HG03469 (cell line): ENCODE measurements around the gene CHST11.

Experiments used
- ATAC-seq: cut with Tn5 transposase; IDR thresholded peaks from one replicate; pipeline ENCODE4 v1.9.1; 2021; ENCODE audit warnings: mild to moderate bottlenecking, moderate library complexity, moderate number of reproducible peaks; ENCODE audit not compliant: unreplicated experiment

Gene CHST11

DNA sequence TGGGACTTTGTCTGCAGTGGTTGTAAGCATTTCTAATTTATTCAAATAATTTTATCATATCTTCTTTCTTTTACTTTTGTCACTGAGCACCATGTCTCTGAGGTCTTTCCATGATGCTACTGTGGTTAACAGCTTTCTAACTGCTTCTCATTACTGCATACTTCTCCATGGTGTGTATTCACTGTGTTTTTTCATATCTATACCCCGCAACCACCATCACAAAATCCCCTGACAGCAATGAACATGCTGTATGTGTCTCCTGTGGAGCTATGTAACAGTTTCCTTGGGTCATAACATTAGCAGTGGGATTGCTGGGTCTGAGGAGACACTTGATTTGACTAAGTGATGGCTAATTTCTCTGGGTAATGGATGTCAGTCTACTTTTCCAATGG lies 29.2 kb upstream of the CHST11 start:
- no peak for ATAC-seq

DNA sequence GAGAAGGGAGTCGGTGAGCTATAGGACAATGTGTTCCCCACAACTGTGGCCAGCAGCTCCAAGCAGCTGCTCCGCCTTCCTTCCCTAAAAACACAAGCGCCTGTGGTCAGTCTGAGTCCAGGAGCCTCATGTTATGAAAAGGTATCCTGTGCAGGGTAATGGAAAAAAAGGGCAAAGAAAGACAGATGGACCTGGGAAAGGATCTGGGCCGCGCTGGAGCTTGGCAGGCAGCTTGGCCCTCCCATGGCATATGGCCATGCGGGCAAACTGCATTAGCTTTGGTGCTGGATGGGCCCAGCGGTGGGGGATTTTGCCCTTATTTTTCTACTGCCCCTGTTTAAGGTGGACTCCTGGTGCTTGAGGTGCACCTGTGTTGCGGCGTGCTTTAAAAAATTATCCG lies 23.7 kb upstream of the CHST11 start:
- no peak for ATAC-seq

DNA sequence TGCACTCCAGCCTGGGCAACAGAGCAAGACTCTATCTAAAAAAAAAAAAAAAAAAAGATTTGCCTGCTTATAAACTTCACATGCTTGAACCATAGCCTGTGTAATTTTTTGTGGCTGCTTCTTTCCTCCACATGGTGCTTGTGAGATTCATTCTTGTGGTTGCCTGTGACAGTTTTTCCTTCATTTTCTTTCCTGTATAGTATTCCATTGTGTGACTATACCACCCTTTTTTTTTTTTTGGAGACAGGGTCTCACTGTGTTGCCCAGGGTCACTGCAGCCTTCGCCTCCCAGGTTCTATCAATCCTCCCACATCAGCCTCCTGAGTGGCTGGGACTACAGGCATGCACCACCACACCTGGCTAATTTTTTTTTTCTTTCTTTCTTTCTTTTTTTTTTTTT lies 22.6 kb upstream of the CHST11 start:
- no peak for ATAC-seq

DNA sequence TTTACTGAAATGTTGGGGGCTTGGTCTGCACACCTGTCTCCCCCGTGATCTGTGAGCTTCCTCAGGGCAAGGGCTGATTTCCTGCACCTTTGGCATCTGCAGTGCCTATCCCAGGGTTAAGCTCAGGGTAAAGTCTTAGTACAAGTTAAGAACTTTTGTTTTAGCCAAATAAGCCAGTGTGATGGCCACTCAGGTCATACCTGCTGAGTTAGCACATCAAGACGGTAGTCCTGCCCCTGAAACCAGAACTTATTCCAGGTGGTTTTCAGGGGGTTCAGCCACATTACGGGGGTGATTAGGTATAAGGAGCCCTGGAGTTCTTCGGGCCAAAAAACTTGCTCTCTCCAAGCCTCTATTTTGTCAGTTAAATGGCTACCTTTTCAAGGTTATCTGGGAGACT lies 21.6 kb upstream of the CHST11 start:
- ATAC-seq, result no peak

DNA sequence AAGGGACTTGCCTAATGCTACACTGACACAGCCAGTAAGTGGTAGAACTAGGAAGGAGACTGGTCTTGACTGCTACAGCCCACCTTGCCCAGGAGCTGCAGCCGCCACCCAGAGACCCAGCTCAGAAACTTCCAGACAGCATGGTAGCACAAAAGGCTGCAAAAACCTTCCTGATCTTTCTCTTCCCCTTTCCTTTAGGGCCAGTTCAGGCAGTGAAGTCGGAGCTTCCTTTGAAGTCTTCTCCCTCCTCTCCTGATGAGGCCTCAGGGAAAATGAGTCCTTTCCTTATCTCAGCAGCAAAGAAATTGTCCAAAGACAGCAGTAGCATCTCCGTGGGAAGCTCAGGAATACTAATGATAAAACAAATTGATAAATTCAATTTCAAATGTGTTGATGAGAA lies 21.0 kb upstream of the CHST11 start:
- no peak for ATAC-seq

DNA sequence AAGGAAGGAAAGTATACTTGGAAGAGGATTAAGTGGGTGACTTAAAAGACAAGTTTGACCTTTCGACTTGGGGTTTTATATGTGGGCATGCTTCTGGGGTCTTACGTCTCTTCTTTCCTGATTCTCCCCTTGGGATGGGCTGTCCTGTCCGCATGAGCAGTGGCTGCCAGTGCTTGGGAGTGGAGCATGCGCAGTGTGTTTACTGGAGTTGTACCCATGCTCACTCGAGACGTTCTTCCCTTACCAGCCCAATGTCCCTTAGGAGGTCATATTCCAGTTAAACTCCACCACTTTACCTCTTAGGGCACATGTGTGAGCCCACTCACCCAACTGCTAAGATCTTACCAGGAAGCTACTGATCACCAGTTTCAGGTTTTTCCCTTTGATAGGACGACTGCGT lies 20.0 kb upstream of the CHST11 start:
- no peak for ATAC-seq

DNA sequence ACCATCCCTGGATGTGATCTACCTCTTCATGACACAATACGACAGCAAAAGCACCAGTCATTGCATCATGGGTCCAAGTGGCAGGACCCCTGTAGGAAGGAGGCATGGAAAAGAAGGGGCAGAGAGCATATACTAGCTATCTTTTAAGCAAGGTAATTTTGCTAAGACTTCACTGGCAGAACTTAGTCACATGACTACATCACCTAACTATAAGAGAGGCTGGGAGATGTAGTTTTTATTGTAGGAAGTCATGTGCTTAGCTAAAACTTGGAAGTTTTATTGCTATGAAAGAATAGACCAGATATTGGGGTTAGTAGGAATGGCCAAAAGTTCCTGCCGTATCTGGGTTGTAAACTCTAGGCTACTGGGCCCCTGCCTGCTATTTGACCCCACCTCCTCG lies 18.6 kb upstream of the CHST11 start:
- ATAC-seq, result no peak

DNA sequence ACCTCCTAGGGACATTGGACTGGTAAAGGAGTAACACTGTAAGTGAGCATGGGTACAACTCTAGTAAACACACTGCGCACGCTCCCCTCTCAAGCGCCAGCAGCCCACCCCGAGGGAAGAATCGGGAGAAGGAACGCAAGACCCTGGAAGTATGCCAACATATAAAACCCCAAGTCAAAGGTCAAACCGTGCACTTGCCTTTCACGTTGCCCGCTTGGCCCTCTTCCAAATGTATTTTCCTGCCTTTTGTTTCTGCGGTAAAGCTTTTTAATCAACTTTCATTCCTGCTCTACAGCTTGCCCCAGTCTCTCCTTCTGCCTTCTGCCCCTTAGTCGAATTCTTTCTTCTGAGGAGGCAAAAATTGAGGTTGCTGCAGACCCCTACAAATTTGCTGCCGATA lies 17.6 kb upstream of the CHST11 start:
- ATAC-seq, result no peak

DNA sequence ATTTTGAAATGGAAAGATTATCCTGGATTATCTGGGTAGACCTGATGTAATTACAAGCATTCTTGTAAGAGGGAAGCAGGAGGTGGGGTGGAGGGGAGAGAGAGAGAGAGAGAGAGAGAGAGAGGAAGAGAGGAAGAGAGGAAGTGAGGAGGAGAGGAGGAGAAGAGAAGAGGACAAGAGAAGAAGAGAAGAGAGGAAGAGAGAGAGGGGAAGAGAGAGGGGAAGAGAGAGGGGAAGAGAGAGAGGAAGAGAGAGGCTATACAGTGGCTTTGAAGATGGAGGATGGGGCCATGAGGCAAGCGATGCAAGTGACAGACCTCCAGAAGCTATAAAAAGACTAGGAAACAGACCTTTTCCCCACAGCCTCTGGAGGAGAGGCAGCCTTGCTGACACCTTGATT lies 13.7 kb upstream of the CHST11 start:
- ATAC-seq, result no peak

DNA sequence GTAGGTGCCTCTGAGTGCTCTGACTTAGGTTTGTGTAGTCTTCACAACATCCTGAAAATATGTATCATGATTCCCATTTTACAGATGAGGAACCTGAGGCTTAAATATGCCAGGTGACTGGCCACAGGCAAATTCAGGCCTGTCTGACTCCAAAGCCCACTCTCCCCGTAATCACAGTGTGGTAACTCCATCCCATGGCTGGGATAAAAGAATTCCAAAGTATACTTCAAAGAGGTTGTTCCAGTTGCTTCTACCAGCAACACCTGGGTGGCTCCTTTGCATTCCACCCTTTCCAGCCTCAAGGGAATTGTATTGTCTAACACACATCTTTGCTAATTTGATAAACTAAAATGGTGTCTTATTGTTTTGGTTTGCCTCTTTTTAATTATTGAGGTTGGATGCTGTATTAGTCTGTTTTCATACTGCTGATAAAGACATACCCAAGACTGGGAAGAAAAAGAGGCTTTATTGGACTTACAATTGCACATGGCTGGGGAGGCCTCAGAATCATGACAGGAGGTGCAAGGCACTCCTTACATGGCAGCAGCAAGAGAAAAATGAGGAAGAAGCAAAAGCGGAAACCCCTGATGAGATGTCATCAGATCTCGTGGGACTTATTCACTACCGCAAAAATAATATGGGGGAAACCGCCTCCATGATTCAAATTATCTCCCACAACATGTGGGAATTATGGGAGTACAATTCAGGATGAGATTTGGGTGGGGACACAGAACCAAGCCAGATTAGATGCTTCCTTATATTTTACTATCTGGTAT lies 9.9 kb upstream of the CHST11 start:
- ATAC-seq, result no peak

DNA sequence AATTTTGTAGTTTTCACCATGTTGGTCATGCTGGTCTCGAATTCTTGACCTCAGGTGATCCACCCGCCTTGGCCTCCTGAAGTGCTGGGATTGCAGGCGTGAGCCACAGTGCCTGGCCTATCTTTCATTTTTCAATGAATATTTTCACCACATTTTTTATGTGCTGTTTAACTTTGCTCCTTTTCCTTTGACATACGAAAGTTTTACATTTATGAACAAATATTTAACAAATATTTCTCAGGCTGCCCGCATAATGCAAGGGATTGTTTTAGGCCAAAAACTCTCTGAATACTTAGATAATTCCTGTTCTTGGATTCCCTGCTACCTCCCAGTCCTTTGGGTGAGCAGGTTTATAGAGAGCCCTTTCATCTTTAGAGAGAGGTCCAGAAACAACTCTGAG lies 8.7 kb upstream of the CHST11 start:
- ATAC-seq, result no peak

DNA sequence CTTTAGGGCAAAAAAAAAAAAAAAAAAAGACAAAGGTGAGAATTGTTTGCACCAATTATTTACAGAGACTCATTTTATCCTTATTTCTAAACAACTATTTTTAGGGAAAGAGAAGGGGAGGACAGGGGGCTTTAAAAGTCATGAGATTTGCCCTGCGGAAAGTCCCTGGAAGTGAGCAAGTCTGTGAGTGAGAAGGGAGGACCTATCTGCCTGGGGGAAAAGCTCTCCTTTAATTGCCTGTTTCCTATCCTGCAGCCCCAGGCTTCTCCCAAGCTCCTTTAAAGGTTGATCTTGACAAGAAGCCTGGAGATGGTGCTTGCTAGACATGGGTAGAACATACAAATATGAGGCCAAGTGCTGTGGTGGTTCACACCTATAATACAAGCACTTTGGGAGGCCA lies 8.3 kb upstream of the CHST11 start:
- ATAC-seq, result no peak

DNA sequence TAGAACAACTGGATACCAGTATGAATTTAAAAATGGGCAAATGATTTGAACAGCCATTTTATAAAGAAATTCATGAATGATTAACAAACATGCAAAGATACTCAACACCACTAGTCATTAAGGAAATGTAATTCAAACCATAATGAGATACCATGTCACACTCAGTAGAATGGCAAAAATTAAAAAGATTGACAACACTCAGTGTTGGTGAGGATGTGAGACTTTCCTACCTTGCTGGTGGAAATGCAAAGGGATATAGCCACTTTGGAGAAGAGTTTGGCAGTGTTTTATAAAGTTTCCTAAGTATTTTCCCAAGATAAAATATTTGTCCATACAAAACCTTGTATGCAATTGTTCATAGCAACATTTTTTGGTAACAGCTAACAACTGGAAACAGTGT lies 6.0 kb upstream of the CHST11 start:
- no peak for ATAC-seq

DNA sequence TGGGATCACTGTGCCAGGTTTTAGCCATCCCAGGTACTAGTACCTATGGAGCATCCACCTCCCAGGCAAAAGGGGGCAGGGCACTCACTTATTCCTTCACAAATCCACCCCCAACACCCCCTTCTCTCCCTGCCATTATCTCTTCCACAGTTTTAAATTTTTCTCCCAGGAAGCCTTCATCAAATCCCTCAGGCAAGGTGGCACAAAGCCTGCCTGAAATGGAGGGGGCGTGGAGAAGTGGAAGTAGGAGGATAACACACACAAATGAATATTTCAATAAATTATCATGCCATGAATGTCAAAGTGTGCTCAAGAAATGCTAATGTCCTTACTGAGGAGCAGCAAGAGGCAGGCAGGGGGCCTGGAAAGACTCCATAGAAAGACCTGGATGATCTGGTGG lies 4.7 kb upstream of the CHST11 start:
- ATAC-seq, result no peak

DNA sequence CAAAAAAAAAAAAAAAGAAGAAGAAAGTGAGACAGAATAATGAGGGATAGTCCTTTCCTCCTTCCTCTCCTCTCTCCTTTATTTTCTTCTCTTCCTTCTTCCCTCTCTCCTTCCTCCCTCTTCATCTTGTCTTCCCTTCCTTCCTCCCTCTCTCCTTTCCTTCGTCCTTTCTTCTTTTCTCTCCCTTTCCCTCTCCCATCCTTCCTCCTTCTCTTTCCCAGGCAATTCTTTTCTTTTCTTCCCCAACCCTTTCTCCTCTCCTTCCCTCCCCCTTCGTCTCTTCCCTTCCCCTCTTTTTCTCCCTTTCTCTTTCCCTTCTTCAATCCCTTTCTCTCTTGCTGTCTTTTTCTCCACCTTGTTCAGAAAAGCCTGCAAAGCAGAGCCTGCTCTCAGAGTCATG lies 3.6 kb upstream of the CHST11 start:
- no peak for ATAC-seq

DNA sequence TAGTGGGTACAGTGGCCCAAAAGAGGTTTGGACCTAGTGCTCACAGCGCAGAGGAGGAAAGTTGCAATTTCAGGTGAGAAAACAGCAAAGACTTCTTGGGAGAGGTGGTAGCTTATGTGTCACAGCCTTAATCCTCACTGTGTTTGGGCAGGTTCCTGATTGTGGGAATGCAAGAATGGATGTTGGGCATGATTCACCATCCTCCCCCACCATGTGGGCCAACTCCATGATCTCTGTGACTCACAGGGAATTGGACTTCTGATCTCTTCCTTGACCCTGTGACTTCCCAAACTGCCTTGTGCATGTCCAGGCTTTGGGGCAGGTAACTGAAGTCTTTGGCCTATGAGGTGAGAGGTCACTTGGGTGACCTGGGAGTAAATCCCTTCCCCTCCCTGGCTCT lies 1.8 kb upstream of the CHST11 start:
- no peak for ATAC-seq

DNA sequence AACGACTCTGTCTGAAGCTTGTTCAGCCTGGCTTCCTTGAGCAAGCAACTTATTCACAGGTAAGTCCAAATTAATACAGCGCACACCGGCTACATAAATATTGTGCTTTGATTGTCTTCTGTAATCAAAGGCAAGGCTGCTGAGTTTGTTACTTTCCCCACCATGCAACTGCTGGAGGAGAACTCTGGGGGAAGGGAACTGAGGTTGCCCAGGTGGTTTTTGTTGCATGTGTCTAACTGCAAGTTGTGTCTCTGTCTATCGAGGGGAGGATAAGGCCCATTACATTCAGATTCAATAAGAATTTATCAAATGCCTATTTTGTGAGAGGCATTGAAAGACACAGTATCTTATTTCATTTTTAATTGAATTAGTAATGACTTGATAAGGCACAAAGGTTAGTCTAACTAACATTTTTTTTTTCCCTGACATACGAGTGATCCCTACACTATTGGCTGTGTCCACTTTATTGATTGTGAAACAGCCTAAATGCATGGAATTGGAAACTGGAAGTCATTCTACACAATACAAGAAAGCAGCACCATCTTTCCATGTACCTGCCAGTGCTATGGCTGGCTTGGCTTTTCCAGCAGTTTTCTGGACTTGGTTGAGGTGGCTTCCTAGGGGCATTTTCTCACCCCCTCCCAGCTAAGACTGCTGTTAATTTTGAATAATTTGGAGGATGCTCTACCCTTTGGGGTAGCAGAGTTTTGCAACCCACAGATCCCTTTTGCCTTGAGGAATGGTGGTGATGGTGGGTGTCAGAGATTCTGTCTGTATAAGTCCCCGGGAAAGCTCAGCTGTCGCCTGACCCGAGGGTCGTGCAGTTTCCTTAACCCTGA lies 951 bp upstream of the CHST11 start:
- no peak for ATAC-seq

DNA sequence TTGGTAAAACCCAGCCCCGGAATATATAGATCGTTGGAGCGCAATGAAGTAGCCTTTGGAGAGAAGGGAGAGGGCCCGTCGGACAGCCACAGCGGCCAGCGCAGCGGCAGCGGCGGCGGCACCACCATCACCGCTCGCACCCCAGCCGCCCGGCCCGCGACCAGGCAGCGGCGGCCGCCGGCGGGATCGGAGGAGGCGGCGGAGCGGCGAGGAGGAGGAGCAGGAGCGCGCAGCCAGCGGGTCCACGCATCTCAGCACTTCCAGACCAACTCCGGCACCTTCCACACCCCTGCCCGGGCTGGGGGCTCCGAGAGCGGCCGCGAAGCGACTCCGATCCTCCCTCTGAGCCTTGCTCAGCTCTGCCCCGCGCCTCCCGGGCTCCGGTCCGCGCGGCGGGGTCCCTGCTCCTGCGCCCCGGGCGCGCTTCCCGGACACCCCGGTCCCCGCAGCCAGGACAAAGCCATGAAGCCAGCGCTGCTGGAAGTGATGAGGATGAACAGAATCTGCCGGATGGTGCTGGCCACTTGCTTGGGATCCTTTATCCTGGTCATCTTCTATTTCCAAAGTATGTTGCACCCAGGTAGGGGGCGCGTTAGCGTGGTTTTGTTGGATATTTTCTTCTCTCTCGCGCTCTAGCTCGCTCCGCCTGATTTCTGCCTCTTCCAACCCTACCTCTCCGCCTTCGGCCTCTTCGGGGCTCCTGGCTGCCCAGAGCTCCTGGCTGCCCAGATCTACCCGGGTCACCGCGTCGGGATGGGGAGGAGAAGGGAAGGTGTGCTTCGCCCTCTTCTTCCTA lies 400 bp downstream of the CHST11 start:
- no peak for ATAC-seq

DNA sequence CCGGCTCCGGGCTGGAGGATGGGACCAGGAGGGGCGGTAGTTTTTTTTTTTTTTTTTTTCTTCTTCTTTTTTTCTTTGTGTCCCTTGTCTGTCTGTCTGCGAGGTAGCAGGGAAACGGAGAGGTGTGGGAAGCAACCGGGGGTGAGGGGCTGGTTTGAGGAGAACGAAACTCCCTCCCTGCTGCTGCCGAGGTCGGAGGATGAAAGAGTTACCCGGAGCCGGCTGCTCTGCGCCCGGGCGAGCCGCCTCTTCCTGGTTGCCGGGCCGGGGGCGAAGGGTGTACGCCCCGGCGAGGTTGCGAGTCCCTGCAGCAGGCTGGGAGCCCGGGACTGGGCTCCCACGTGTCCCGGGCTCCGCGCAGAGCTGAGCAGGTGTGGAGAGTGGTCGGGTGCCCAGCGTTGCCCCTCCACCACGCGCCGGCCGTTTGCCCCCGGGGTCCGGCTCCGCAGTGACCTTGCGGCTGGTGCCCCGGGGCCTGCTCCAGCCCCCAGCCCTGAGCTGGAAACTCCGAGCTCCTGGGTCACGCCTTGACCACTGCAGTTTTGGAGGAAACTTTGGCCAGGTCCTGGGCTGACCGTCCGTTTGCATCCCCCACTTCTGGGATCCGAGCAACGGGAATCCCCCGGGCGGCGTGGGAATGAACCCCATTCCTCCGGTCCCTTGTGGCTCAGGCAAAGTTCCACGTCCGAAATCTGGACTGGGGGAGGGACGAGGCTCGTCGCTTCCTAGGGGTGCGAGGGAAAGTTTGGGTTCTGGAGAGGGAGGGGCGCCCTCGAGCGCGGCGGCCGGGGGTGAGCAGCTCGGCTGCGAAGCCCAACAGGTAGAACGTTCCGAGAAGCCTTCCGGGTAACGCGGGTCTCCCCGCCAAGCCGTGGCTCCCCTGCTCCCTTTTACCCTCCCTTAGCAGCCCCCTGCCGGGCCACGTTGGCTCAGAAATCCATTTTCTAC lies 1.3 kb downstream of the CHST11 start:
- ATAC-seq, result no peak

DNA sequence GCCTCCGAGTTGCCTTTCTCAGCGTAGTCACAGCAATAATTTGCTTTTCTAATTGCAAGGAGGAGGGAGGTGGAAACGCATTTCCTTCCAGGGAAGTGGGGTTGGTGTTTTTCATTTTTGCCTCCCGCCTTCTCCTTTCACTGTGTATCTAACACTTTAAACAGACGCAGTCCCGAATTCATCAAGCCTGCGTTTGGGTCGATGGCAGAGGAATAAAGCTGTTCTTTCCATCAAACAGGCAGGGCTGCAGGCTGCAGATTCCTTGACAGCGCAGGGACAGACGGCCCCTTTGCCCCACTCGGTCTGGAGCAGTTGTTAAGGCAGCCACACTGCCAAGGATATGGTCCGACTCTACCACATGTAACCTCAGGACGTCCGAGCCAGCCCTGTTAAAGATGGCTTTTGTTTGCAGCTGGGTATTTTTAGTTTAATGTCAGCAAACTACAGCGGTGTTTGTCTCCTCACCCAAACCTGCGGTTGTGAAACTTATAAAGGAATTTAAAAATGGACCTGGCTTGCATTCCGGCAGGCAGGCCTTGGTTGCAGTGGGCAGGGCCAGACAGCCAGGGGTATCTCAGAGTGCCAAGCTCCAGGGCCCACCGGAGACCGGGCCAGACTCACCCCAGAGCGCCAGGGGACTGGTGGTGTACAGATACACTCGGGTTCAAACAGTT lies 2.1 kb downstream of the CHST11 start:
- no peak for ATAC-seq
